Measurements from ENCODE around the gene PPP1R9B.

Gene PPP1R9B

GRCh38 chr17:50190603-50191358, 40.3 kb upstream of the PPP1R9B start:
- peak overlapping the region; percentile 92 to 97 for H3K27ac ChIP-seq
- no peak overlapping the region for H3K4me3 ChIP-seq
- no peak for TF ChIP-seq CTCF (IDR thresholded peaks at IDR 0.05)
- DNase-seq (ENCODE audit: low spot score): no peak

GRCh38 chr17:50190293-50190602, 39.8 kb upstream of the PPP1R9B start:
- Histone ChIP-seq H3K4me3 (no peak overlapping the region), H3K27ac (peak overlapping the region; percentile 92 to 97)
- DNase-seq (ENCODE audit: low spot score): no peak
- TF ChIP-seq CTCF (IDR thresholded peaks at IDR 0.05): no peak

- DNase-seq (ENCODE audit: low spot score): no peak
- peak overlapping the region; percentile 92 to 97 for H3K27ac ChIP-seq
- no peak overlapping the region for H3K4me3 ChIP-seq
- TF ChIP-seq CTCF (IDR thresholded peaks at IDR 0.05): no peak
Measured at GRCh38 chr17:50189550-50190292, 39.2 kb upstream of the PPP1R9B start.

GRCh38 chr17:50188921-50189549, 38.6 kb upstream of the PPP1R9B start:
- Histone ChIP-seq H3K27ac (peak overlapping the region; percentile 92 to 97), H3K4me3 (no peak overlapping the region)
- TF ChIP-seq CTCF (IDR thresholded peaks at IDR 0.05): no peak
- DNase-seq (ENCODE audit: low spot score): no peak

- H3K4me3 ChIP-seq: no peak overlapping the region
- DNase-seq (ENCODE audit: low spot score): no peak
- H3K27ac ChIP-seq: peak overlapping the region; percentile 92 to 97
- no peak for TF ChIP-seq CTCF (IDR thresholded peaks at IDR 0.05)
Measured at GRCh38 chr17:50188531-50188920, 38.0 kb upstream of the PPP1R9B start.

- no peak for TF ChIP-seq CTCF (IDR thresholded peaks at IDR 0.05)
- DNase-seq (ENCODE audit: low spot score): no peak
- peak overlapping the region; percentile 92 to 97 for H3K27ac ChIP-seq
Measured at GRCh38 chr17:50187751-50188530, 37.5 kb upstream of the PPP1R9B start.

More at GRCh38 chr17:50187751-50188530, 37.5 kb upstream of the PPP1R9B start:
- no peak overlapping the region for H3K4me3 ChIP-seq
